Activated naive CD8-positive, alpha-beta T cell treated with anti-CD3 and anti-CD28 coated beads for 36 hours (primary cell): Measurements from ENCODE around the gene RAB24. TPM values are rescaled to one million over a fixed set of nuclear protein-coding genes. Genes with fewer than 3 reads are reported as not detected.

ENCODE experiments used
- DNase-seq: peaks from one replicate; pipeline ENCODE4 v3.0.0; 2021
- H3K27ac Mint-ChIP-seq: one replicate; pipeline ENCODE4 v1.8.0; 2022; ENCODE audit warnings: mild to moderate bottlenecking, moderate library complexity, mixed read lengths
- H3K27me3 Mint-ChIP-seq: one replicate; pipeline ENCODE4 v1.8.0; 2022; ENCODE audit warnings: mild to moderate bottlenecking, mixed read lengths
- H3K36me3 Mint-ChIP-seq: one replicate; pipeline ENCODE4 v1.8.0; 2021; ENCODE audit warnings: mild to moderate bottlenecking, mixed read lengths
- H3K4me1 Mint-ChIP-seq: one replicate; pipeline ENCODE4 v1.8.0; 2021; ENCODE audit warnings: mixed read lengths
- H3K4me3 Mint-ChIP-seq: one replicate; pipeline ENCODE4 v1.8.0; 2022; ENCODE audit warnings: mild to moderate bottlenecking, moderate library complexity, mixed read lengths
- H3K9me3 Mint-ChIP-seq: one replicate; pipeline ENCODE4 v1.8.0; 2022; ENCODE audit warnings: mixed read lengths
- total RNA-seq, 2 experiments: library from RNA; stranded (reverse); gene quantifications; one replicate each; pipeline ENCODE4 v1.2.3, GENCODE V29; 2021

Gene RAB24
- total RNA-seq, 2 experiments from 2014 or later, result 26.8 to 29.9 TPM

DNA sequence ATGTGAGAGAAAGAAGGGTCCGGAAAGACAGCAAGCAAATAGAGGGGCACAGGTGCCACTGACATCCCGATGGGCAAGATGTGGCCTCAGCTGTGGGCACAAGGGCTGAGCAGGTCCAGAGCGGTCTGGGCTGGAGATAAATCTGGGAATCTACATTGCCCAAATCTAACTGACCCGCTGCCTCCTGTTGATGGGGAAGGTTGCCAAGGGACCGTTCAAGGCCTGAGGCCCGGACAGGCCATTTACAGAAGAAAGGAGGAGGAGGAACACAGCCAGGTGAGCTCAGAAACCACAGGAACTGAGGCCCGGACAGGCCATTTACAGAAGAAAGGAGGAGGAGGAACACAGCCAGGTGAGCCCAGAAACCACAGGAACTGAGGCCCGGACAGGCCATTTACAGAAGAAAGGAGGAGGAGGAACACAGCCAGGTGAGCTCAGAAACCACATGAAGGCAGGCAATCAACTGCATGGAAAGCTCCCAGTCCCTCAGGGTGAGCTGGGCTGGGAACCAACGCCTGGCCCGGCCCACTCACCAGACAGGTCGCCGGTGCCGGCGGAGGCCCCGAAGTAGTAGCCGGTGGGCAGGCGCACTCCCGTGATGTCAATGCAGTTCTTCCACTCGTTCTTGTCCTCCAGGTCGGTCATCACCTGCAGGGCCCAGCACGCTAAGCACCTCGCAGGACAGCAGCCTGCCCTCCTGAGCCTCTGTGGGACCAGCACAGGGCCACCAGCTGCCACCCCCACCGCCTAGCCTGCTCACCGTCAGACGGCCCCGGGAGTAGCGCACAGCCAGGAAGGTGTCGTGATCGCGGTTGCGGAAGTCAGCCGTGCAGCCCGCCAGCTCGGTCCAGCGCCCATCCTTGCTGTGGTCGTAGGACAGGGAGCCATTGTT, 33.3 kb upstream of the RAB24 start:
- Mint-ChIP-seq H3K27me3 (no peaks in the 10 kb centered on the region), H3K9me3 (no peaks in the 10 kb centered on the region), H3K4me1 (peaks cover 4% of the 10 kb centered on the region), H3K4me3 (no peak overlapping the region), H3K27ac (no peak overlapping the region), H3K36me3 (peaks cover 35% of the 10 kb centered on the region)
- DNase-seq, result no peak

DNA sequence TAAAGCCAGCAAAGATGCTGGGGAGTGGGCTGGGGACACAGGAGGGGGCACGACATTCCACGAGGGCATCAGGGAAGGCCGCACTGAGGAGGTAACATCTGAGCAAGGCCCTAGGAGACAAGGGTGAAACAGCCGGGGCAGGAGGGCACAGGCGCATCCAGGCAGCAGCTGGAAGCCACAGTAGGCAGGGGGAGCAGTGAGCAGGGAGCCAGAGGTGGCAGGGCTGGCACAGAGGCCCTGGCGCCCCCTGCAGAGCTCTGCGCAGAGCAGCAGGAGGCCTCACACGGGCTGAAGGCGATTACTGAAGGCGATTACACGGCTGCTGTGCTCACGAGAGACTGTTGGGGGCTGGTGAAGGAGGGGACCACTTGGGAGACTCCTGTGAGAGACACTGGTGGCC, 32.6 kb upstream of the RAB24 start:
- peak; percentile 46 for DNase-seq
- Mint-ChIP-seq H3K27ac (no peak overlapping the region), H3K4me1 (peaks cover 2% of the 10 kb centered on the region)

DNA sequence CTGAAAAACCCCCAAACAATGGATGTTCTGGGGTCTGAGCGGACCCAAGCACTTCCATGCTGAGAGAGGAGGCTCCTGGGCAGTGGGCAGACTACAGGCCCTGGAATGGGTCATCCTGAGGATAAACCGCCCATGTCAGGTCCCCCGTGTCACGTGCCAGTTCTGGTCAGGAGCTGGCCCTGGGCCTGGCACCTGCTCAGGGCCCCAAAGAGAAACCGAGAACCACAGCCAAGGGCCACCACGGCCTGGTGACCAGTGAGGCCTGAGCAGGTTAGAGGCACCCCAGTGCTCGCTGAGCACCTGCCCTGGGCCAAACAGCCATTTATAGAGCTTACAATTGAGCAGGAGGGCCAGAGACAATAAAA, 32.2 kb upstream of the RAB24 start:
- no peak for DNase-seq
- Mint-ChIP-seq H3K9me3 (no peaks in the 10 kb centered on the region), H3K4me3 (no peak overlapping the region), H3K4me1 (peaks cover 2% of the 10 kb centered on the region), H3K36me3 (peaks cover 29% of the 10 kb centered on the region), H3K27me3 (no peaks in the 10 kb centered on the region), H3K27ac (no peak overlapping the region)

More for the DNA sequence above, 32.6 kb upstream of the RAB24 start:
- no peaks in the 10 kb centered on the region for H3K9me3 Mint-ChIP-seq
- peaks cover 28% of the 10 kb centered on the region for H3K36me3 Mint-ChIP-seq
- H3K27me3 Mint-ChIP-seq, result no peaks in the 10 kb centered on the region
- no peak overlapping the region for H3K4me3 Mint-ChIP-seq

DNA sequence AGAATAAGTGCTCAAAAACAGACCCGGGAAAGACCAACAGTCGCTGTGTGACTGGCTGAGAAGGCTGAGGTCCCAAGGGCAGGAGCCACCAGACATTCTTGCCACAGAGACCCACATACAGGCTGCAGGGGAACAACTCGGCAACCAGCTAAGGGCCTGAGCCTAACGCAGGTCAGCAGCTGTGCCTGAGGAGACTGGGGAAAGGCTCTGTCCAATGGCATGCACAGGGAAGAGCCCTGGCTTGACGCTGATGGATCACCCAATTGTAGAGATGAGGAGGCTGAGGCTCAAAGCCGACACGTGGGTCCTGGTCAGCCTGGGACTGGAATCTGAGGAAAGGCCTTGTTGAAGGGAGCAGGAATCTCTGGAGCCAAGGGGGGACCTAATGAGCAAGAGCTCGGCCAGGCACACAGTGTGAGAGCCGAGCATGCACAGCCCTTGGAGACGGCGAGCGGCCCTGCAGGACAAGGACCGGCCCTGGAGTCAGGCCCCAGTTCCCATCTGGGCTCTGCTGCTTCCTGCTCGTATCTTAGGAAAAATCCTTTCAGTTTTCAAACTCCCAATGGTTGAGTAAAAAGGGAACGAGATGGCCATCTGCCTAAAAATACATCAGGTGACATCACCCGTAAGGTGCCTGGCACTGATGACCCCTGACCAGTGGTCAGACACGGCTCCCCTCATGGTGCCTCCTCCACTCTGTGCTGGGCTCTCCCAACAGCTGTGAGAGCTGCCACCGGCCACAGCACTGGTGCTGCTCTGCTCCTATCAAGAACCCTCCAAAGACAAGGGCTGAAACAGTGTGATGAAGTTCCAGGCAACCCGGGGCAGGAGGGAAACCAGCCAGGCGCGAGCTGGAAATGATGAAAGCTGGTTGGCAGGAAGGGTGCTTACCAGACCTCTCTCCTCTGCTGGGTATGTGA, 31.5 kb upstream of the RAB24 start:
- DNase-seq, result no peak
- H3K27ac Mint-ChIP-seq, result no peak overlapping the region
- H3K4me1 Mint-ChIP-seq, result peaks cover 2% of the 10 kb centered on the region
- H3K4me3 Mint-ChIP-seq, result no peak overlapping the region
- H3K9me3 Mint-ChIP-seq, result no peaks in the 10 kb centered on the region
- peaks cover 27% of the 10 kb centered on the region for H3K36me3 Mint-ChIP-seq
- no peaks in the 10 kb centered on the region for H3K27me3 Mint-ChIP-seq

DNA sequence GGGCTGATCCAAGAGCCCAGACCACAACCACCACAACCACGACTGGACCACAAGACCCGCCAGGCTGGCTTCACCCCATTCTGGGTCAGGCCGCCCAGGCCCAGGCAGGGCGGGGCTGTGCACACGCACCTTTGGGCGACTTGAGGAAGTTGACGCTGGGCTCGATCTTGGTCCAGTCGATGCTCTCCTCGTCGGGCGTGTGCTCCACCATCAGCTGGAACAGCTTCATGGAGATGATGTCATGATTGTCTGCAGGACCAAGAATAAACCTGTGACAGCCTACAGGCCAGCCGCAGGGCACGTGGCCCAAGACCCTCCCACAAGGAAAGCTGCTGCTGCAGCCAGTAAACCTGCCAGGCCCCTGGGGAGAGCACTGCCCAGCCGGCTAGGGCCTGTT, 30.6 kb upstream of the RAB24 start:
- Mint-ChIP-seq H3K4me1 (peaks cover 2% of the 10 kb centered on the region), H3K27me3 (no peaks in the 10 kb centered on the region), H3K36me3 (peaks cover 19% of the 10 kb centered on the region), H3K4me3 (no peak overlapping the region), H3K27ac (no peak overlapping the region), H3K9me3 (no peaks in the 10 kb centered on the region)
- no peak for DNase-seq

DNA sequence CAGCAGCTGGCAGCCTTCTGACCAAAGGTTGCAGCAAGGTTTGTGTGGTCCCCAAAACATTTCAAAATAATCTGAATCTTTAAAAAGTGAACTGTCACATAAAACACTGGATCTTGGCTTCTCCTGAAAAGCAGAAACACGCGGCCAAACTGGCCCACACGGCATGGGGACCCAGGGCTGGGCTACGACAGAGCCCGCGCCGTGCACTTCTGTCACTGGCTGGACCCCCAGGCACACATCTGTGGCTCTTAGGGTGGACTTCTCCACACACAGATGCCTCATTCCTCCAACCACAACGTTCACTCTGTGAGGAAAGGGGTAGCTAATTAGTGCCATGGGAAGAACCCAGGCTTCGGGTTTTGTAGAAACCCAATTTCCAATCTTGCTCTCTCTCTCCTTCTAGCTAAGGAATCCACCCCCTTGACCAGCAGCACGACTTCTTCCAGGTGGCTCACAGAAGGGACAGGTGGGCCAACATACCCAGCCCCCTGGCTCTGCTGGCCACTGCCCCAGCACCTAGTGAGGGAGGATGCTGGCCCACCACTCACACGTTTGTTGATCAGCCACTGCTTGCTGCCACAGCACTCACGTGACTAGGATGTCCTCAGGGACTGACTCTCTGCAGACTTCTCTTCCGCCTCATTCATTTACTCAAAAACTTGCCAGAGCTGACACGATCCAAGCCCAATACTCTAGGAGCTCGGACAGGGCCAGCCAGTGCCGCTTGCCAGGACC, 30.1 kb upstream of the RAB24 start:
- DNase-seq, result no peak
- Mint-ChIP-seq H3K9me3 (no peaks in the 10 kb centered on the region), H3K27me3 (no peaks in the 10 kb centered on the region), H3K4me3 (no peak overlapping the region), H3K4me1 (peaks cover 2% of the 10 kb centered on the region), H3K27ac (no peak overlapping the region), H3K36me3 (peaks cover 19% of the 10 kb centered on the region)

DNA sequence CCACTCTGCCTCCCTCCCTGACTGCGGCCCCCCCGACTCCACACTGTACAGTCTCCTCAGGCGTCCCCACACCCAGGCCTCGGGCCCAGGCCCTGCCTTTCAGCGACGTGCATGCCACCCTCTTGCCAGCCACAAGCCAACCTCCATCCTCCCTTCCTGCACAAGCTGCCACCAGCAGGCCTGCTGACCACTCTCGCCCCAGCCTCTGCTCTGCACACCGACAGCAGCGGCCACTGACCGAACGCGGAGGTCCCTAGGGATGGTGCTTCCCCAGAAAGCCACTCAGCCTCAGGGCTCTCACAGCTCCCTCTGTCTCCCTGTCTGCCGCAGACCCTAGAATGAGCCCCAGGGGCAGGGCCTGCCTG, 29.4 kb upstream of the RAB24 start:
- Mint-ChIP-seq H3K27me3 (no peaks in the 10 kb centered on the region), H3K27ac (no peak overlapping the region), H3K4me1 (peaks cover 4% of the 10 kb centered on the region), H3K9me3 (no peaks in the 10 kb centered on the region), H3K36me3 (peaks cover 19% of the 10 kb centered on the region), H3K4me3 (no peak overlapping the region)
- no peak for DNase-seq

DNA sequence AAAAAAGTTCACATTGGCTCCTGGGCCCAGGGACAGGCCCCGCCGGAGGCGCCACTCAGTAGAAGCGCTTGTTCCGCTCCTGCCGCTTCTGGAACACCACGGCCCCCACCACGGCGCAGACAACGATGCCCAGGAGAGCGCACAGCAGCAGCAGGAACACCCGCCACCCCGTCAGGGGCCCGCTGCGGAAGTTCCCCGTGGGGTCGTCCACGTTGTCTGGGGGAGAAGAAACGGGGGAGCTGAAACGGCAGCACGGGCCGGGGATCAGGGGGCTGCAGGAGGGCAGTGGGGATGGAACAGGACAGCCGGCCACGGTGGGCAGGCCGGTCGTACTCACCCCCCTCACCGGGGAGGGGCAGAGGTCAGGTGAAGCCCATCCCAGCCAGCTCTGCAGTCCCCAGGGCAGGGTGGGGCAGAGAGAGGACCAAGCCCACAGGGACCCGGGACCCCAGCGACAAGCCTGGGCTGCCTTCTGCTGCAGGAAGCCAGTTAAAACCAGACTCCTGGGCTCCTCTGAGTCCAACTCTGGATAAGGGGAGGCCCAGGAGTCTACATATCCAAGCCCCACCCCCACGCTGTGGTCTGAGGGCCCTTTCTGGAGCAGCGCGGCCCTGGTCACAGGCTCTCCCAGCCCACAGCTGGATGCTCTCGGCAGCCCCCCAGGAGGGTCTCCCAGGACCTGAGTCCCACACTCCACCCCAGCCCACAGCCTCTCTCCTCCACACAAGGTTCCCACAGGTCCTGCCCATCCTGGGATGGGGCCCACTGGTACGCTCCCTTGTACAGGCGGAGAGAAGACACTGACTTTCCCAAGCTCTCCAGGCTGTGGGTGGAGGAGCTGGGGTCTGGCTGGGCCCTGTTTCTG, 28.7 kb upstream of the RAB24 start:
- no peak overlapping the region for H3K4me3 Mint-ChIP-seq
- peak overlapping the region; percentile 56 for H3K27ac Mint-ChIP-seq
- H3K9me3 Mint-ChIP-seq, result no peaks in the 10 kb centered on the region
- H3K4me1 Mint-ChIP-seq, result peaks cover 9% of the 10 kb centered on the region
- no peak for DNase-seq
- peaks cover 19% of the 10 kb centered on the region for H3K36me3 Mint-ChIP-seq
- no peaks in the 10 kb centered on the region for H3K27me3 Mint-ChIP-seq

DNA sequence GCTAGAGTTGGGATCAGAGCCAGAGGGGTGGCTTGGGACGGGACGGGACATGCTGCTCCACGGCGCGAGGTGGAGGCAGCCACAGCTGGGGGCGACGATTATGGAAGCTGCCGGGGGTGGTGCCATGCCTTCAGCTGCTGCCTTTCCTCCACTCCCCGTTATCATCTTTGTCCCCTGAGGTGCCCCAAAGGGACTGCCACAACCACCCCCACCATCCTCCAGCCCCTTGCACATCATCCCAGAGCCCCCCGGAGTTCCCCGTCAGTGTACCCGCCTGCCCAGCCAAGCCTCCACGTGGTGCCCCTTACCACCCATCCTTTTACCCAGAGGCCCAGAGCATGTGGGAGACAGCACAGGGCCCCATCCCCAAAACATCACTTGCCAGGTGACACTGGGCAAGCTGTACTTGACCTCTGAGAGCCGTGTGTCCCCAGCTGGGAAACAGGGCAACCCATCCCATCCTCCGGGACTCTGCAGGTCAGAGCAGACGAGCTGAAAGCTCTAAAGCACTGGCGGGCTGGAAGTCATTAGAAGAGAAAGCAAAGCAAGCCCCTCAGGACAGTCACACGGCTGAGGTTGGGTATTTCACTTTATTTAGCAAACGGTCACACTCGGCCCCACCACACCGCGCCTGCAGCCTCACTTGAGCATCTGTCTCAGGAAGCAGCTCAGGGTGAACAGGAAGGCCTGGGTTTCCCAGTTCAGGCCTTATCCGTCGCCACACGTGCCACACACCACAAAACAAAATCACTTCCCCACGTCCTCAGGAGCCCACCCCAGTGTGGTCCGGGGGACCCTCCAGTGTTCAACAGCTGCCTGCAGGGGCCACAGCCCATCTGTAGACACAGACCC, 27.7 kb upstream of the RAB24 start:
- no peak overlapping the region for H3K4me3 Mint-ChIP-seq
- no peak for DNase-seq
- no peak overlapping the region for H3K27ac Mint-ChIP-seq
- no peaks in the 10 kb centered on the region for H3K27me3 Mint-ChIP-seq
- H3K36me3 Mint-ChIP-seq, result peaks cover 17% of the 10 kb centered on the region
- H3K9me3 Mint-ChIP-seq, result no peaks in the 10 kb centered on the region
- H3K4me1 Mint-ChIP-seq, result peaks cover 9% of the 10 kb centered on the region

DNA sequence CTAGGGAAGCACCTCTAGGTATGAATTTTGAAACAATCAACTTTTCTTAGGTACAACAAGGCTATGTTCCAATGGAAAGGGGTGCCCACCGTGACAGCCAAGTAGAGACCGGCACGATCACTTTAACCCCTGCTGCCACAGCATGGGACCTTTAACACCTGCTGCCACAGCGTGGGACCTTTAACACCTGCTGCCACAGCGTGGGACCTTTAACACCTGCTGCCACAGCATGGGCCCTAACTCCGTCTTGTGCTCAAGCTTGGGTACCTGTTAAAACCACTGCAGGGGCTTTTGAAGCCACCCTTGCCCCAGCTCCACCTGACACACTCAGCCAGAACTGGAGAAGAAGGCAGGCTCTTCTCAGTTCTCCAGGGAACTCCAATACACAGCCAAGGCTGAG, 26.4 kb upstream of the RAB24 start:
- Mint-ChIP-seq H3K27me3 (no peaks in the 10 kb centered on the region), H3K27ac (no peak overlapping the region), H3K36me3 (peaks cover 12% of the 10 kb centered on the region), H3K4me3 (no peak overlapping the region), H3K4me1 (peaks cover 7% of the 10 kb centered on the region), H3K9me3 (no peaks in the 10 kb centered on the region)
- no peak for DNase-seq

DNA sequence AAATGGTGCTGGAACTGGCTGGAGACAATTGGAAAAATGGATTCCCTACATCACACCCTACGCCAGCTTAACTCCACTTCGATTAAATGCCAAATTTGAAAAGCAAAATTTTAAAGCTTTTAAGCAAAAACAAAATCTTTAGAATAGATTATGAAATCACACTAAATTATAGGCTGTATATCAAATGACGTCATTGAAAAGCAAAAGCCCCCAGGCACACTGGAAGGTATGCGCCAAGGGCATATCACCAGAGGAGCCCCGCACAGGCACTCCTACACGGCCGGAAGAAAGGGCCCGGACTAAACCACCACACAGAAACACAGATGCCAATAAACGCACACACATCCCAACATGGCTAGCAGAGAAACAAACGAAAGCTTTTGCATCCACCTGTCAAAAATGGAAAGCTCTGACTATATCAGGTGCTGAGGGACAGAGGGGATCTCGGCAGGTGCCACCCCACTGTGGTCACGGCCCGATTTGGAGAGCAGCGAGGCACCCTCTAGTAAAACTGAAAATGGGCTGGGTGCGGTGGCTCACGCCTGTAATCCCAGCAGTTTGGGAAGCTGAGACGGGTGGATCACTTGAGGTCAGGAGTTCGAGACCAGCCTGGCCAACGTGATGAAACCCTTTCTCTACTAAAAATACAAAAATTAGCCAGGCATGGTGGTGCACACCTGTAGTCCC, 25.2 kb upstream of the RAB24 start:
- Mint-ChIP-seq H3K27ac (no peak overlapping the region), H3K4me1 (peaks cover 7% of the 10 kb centered on the region), H3K9me3 (no peaks in the 10 kb centered on the region), H3K4me3 (no peak overlapping the region), H3K27me3 (no peaks in the 10 kb centered on the region), H3K36me3 (peaks cover 5% of the 10 kb centered on the region)
- no peak for DNase-seq

DNA sequence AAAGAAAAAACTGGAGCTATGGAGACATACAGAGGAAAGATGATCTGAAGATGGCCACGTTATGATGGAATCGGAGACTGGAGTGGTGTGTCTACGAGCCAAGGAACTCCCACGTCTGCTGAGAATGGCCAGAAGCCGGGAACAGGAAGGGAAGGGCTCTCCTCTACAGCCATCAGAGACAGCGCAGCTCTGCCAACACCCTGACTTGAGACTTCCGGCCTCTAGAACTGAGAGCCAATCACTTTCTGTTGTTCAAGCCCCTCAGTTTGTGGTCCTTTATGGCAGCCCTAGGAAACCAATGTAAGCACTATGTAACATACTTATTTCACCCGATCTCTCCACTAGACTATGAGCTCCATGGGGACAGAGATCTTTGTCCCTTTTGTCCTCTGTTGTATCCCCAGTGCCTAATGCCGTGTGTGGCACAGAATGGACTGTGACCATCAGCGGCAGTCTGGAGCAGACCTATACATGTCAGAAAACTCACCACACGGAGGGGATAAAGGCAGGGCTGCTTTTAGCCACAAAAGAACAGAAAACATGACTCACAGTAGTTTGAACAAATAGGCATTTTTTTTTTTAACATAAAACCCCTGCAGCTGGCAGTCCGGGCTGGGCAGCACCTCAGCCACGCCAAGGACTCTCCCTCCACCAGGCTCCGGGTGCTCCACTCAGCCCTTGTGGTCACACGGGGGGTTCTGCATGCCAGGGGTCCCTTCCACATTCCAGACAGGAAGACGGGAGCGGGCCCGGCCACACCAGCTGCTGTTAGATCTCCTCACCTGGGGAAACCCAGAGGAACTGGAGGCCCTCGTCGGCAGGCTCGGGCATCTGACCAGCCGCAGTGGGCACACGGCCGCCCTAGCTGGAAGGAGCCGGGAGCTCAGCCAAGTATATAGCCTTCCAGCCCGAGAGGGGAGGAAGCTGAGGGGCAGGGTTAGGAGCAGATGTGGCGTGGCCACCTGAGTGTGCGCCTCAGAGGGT, 24.3 kb upstream of the RAB24 start:
- DNase-seq, result peak; percentile 19
- Mint-ChIP-seq H3K4me1 (peaks cover 9% of the 10 kb centered on the region), H3K4me3 (no peak overlapping the region), H3K36me3 (peaks cover 3% of the 10 kb centered on the region), H3K27me3 (no peaks in the 10 kb centered on the region), H3K27ac (peak overlapping the region; percentile 85), H3K9me3 (no peaks in the 10 kb centered on the region)
